Neural progenitor cell (in vitro differentiated cells): ENCODE data around the gene CTSC.

ENCODE experiments used
- CTCF ChIP-seq: fragments of 200-600 bp; sonication (generic); IDR thresholded peaks from 2 replicates; pipeline ENCODE4 v1.5.1; 2017; ENCODE audit warnings: antibody characterized with exemption, mild to moderate bottlenecking
- EZH2 ChIP-seq: fragments of 200-600 bp; sonication (generic); IDR thresholded peaks from 2 replicates; pipeline ENCODE4 v1.6.1; 2017; ENCODE audit warnings: antibody characterized with exemption, mild to moderate bottlenecking, moderate library complexity
- EZH2phosphoT487 ChIP-seq: fragments of 200-600 bp; sonication (generic); IDR thresholded peaks from 2 replicates; pipeline ENCODE4 v1.6.1; 2017; ENCODE audit warnings: antibody characterized with exemption

DNA sequence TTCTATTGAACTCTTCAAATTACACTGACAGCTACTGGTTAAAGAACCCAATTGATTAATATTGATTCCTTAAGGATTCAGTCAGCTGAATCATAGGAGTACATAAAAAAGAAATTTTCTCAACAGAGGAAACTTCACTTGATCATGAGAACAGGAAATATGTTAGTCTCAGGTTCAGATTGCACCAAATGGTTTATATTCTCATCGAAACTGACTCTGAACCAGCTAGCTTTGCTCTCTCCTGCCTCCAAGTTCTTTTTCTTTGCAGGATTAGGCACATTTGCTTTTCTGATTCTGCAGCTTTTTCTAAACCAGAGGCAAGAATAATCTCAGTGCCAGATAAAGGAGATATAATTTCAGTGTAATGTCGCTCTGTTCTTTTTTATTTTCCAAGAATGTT lies 33.2 kb upstream of the CTSC start:
- TF ChIP-seq CTCF (no peak), EZH2 (no peak), EZH2phosphoT487 (no peak)
